ENCODE data around the gene FAHD2B. TPM values are rescaled to one million over a fixed set of nuclear protein-coding genes. Genes with fewer than 3 reads are reported as not detected.
"Not testable (repeated sequence)": the region's sequence is repeated elsewhere in the genome, so short reads cannot be mapped to it uniquely, and the experiment has no call there.

Gene FAHD2B
- polyA plus RNA-seq (2013), result 7.3 and 7.7 TPM in 2 replicates

GRCh38 chr2:97094772-97095611, at the start of gene FAHD2B:
FAHD2B (minus strand) TSS chr2:97094882; CDS start chr2:97091706, 3,176 bp downstream.
- H4K91ac ChIP-seq (ENCODE audit: low read depth, low read length); H3K4ac ChIP-seq (ENCODE audit: low read depth, low read length); H3K4me3 ChIP-seq (ENCODE audit: low read depth, low read length); H2BK120ac ChIP-seq (ENCODE audit: insufficient read depth, low read length, poor library complexity); H3K27me3 ChIP-seq (ENCODE audit: insufficient read depth, low read length); H2AK5ac ChIP-seq (ENCODE audit: low read length); H3K79me2 ChIP-seq (ENCODE audit: control insufficient read depth, insufficient read depth, low read length, poor library complexity); H3K36me3 ChIP-seq (ENCODE audit: control insufficient read depth in 1 of 2, insufficient read depth in 2 of 2, low read length in 2 of 2); H3K79me1 ChIP-seq (ENCODE audit: low read length); H3K27ac ChIP-seq (ENCODE audit: low read depth, low read length); H3K9ac ChIP-seq (ENCODE audit: low read length); H3K23ac ChIP-seq (ENCODE audit: low read length); H2BK5ac ChIP-seq (ENCODE audit: low read depth, low read length, poor library complexity); H3K9me3 ChIP-seq (ENCODE audit: insufficient read depth, low read depth, low read length); H3K14ac ChIP-seq (ENCODE audit: low read length); H4K12ac ChIP-seq (ENCODE audit: low read depth, low read length); H2BK12ac ChIP-seq (ENCODE audit: low read length); H3K18ac ChIP-seq (ENCODE audit: low read length); H3K4me1 ChIP-seq (ENCODE audit: control insufficient read depth in 1 of 2, insufficient read depth in 2 of 2, low read length in 2 of 2): not testable (repeated sequence)
- peak within 1 kb of the TSS; percentile 48 for H3K4me2 ChIP-seq (ENCODE audit: low read length)
- H2AFZ ChIP-seq (ENCODE audit: insufficient read depth, low read length, poor library complexity), result peak within 1 kb of the TSS; percentile 63
- H4K8ac ChIP-seq (ENCODE audit: low read depth, low read length), result peak within 1 kb of the TSS; percentile 82
- peak; percentile 12 to 29 for DNase-seq
- no CpG with 5 or more reads among the region's 48 CpGs for WGBS (ENCODE audit: extremely low coverage, insufficient coverage, insufficient read length)

DNA sequence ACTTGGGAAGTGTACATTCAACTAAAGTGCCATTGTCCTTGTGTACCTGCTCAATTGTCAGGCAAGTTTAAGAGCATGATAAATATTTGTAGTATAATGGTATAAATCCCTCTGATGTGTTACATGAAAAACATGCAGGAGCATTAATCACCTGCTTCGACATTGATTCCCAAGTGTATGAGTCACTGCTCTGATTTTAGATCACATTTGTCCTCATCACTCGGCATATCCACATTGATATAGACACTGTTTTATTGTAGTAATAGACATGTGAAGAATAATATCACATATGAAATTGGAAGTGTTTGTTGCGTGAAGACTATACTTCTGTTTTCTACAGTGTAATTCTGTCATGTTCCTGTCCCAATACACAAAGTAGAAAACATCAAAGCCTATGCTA, 49.3 kb upstream of the FAHD2B start:
- not testable (repeated sequence) for H3K9ac ChIP-seq (ENCODE audit: low read length); H3K4ac ChIP-seq (ENCODE audit: low read depth, low read length)
- no CpG with 5 or more reads among the region's 3 CpGs for WGBS (ENCODE audit: extremely low coverage, insufficient coverage, insufficient read length)

GRCh38 chr2:97129090-97129489, 34.4 kb upstream of the FAHD2B start:
- H3K27ac ChIP-seq (ENCODE audit: low read depth, low read length); H4K12ac ChIP-seq (ENCODE audit: low read depth, low read length); H2AK5ac ChIP-seq (ENCODE audit: low read length); H2BK120ac ChIP-seq (ENCODE audit: insufficient read depth, low read length, poor library complexity); H3K36me3 ChIP-seq (ENCODE audit: control insufficient read depth in 1 of 2, insufficient read depth in 2 of 2, low read length in 2 of 2); H4K8ac ChIP-seq (ENCODE audit: low read depth, low read length); DNase-seq; H2BK5ac ChIP-seq (ENCODE audit: low read depth, low read length, poor library complexity); H3K4me2 ChIP-seq (ENCODE audit: low read length); H3K18ac ChIP-seq (ENCODE audit: low read length); H3K79me1 ChIP-seq (ENCODE audit: low read length); H3K4me3 ChIP-seq (ENCODE audit: low read depth, low read length); H2AFZ ChIP-seq (ENCODE audit: insufficient read depth, low read length, poor library complexity); H3K23ac ChIP-seq (ENCODE audit: low read length); H3K27me3 ChIP-seq (ENCODE audit: insufficient read depth, low read length); H3K14ac ChIP-seq (ENCODE audit: low read length); H3K4me1 ChIP-seq (ENCODE audit: control insufficient read depth in 1 of 2, insufficient read depth in 2 of 2, low read length in 2 of 2); H3K79me2 ChIP-seq (ENCODE audit: control insufficient read depth, insufficient read depth, low read length, poor library complexity); H3K4ac ChIP-seq (ENCODE audit: low read depth, low read length); H4K91ac ChIP-seq (ENCODE audit: low read depth, low read length); H3K9me3 ChIP-seq (ENCODE audit: insufficient read depth, low read depth, low read length); H3K9ac ChIP-seq (ENCODE audit: low read length); H2BK12ac ChIP-seq (ENCODE audit: low read length): not testable (repeated sequence)
- WGBS (ENCODE audit: extremely low coverage, insufficient coverage, insufficient read length), result no CpG with 5 or more reads among the region's 2 CpGs

More for the DNA sequence above, 49.3 kb upstream of the FAHD2B start:
- H3K4me3 ChIP-seq (ENCODE audit: low read depth, low read length); H2BK12ac ChIP-seq (ENCODE audit: low read length); H3K27ac ChIP-seq (ENCODE audit: low read depth, low read length); H2AFZ ChIP-seq (ENCODE audit: insufficient read depth, low read length, poor library complexity); H3K23ac ChIP-seq (ENCODE audit: low read length); H2BK120ac ChIP-seq (ENCODE audit: insufficient read depth, low read length, poor library complexity); H2BK5ac ChIP-seq (ENCODE audit: low read depth, low read length, poor library complexity); H3K4me1 ChIP-seq (ENCODE audit: control insufficient read depth in 1 of 2, insufficient read depth in 2 of 2, low read length in 2 of 2); H3K9me3 ChIP-seq (ENCODE audit: insufficient read depth, low read depth, low read length); H4K8ac ChIP-seq (ENCODE audit: low read depth, low read length); H3K18ac ChIP-seq (ENCODE audit: low read length); H3K36me3 ChIP-seq (ENCODE audit: control insufficient read depth in 1 of 2, insufficient read depth in 2 of 2, low read length in 2 of 2); H4K91ac ChIP-seq (ENCODE audit: low read depth, low read length); H3K4me2 ChIP-seq (ENCODE audit: low read length); H3K14ac ChIP-seq (ENCODE audit: low read length); H3K79me2 ChIP-seq (ENCODE audit: control insufficient read depth, insufficient read depth, low read length, poor library complexity); H2AK5ac ChIP-seq (ENCODE audit: low read length); H3K27me3 ChIP-seq (ENCODE audit: insufficient read depth, low read length); DNase-seq; H3K79me1 ChIP-seq (ENCODE audit: low read length); H4K12ac ChIP-seq (ENCODE audit: low read depth, low read length): not testable (repeated sequence)

DNA sequence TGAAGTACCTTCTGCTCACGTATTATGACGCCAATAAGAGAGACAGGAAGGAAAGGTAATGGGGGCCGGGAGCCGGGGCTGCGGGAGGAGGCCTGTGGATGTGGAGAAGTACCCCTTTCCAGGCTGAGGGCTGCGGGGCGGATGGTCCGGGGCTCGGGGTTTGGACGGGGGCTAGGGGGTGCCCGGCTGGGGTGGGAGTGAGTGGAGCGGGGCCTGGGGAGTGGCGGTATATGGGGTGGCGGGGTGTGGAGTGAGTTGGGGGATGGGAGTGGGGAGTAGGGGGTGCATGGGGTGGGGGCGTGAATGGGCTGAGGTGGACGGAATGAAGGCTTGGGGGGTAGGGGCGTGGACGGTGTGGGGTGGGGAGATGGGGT, 19.2 kb upstream of the FAHD2B start:
- H2BK5ac ChIP-seq (ENCODE audit: low read depth, low read length, poor library complexity); H4K8ac ChIP-seq (ENCODE audit: low read depth, low read length); H2AFZ ChIP-seq (ENCODE audit: insufficient read depth, low read length, poor library complexity); H2BK12ac ChIP-seq (ENCODE audit: low read length); H3K4me1 ChIP-seq (ENCODE audit: control insufficient read depth in 1 of 2, insufficient read depth in 2 of 2, low read length in 2 of 2); H2AK5ac ChIP-seq (ENCODE audit: low read length); H3K4ac ChIP-seq (ENCODE audit: low read depth, low read length); H3K18ac ChIP-seq (ENCODE audit: low read length); H3K27me3 ChIP-seq (ENCODE audit: insufficient read depth, low read length); H3K23ac ChIP-seq (ENCODE audit: low read length); H2BK120ac ChIP-seq (ENCODE audit: insufficient read depth, low read length, poor library complexity); H4K12ac ChIP-seq (ENCODE audit: low read depth, low read length); H3K14ac ChIP-seq (ENCODE audit: low read length); H3K9ac ChIP-seq (ENCODE audit: low read length); H4K91ac ChIP-seq (ENCODE audit: low read depth, low read length); H3K36me3 ChIP-seq (ENCODE audit: control insufficient read depth in 1 of 2, insufficient read depth in 2 of 2, low read length in 2 of 2); DNase-seq; H3K27ac ChIP-seq (ENCODE audit: low read depth, low read length); H3K79me1 ChIP-seq (ENCODE audit: low read length); H3K9me3 ChIP-seq (ENCODE audit: insufficient read depth, low read depth, low read length); H3K79me2 ChIP-seq (ENCODE audit: control insufficient read depth, insufficient read depth, low read length, poor library complexity): not testable (repeated sequence)
- WGBS (ENCODE audit: extremely low coverage, insufficient coverage, insufficient read length), result no CpG with 5 or more reads among the region's 18 CpGs
- peak overlapping the region; percentile 81 for H3K4me3 ChIP-seq (ENCODE audit: low read depth, low read length)
- H3K4me2 ChIP-seq (ENCODE audit: low read length), result peak overlapping the region; percentile 90

All from trophoblast cell (in vitro differentiated cells and primary cell).